ENCODE data around the gene ZNF474.

DNA sequence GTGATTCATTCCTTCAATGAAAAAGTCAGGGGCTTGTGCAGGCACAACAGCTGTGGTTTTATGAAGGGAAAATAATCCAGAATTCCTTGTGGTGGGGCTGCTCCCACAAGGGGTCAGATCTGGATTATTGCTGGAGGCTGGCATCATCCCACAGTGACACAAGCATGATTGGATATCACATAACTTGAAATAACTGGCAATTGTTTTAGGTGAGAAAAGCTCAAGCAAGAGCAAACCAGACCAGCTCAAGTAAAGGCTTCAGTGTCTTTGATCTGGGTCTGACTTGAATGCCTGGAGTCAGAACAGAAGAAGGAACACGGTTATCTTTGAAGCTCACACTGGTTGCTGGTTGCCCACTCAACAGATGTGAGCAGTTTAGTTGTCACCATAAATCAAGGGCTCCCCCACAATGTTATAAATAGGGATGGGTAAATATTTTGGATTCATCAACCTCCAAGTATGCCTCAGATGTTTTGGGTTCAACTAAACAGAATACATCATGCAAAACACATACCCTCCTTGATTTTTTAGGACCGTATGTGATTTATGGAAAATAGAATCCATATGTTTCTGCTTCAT is 3.1 kb upstream of the ZNF474 start:
- TF ChIP-seq CTCF (IDR thresholded peaks at IDR 0.05) (no peak), EZH2 (IDR thresholded peaks at IDR 0.05; ENCODE audit: borderline replicate concordance, insufficient read depth, low read depth, low read length, poor library complexity, severe bottlenecking) (no peak)

Data from B cell (primary cell).